Erythroblast (primary cell): ENCODE results near the gene AOPEP.

ENCODE experiments used
- DNase-seq, 2 experiments: peaks; one replicate each; lab custom pipeline; 2025; lab: John Stamatoyannopoulos, UW
- GATA1 ChIP-seq: IDR thresholded peaks from 2 replicates; pipeline ENCODE4 v1.6.1; 2011; ENCODE audit warnings: low read depth, mild to moderate bottlenecking, control low read depth, low read length, moderate library complexity
- POLR2A ChIP-seq: IDR thresholded peaks from 2 replicates; pipeline ENCODE4 v1.6.1; 2011; ENCODE audit warnings: mild to moderate bottlenecking, low read length

Gene AOPEP

DNA sequence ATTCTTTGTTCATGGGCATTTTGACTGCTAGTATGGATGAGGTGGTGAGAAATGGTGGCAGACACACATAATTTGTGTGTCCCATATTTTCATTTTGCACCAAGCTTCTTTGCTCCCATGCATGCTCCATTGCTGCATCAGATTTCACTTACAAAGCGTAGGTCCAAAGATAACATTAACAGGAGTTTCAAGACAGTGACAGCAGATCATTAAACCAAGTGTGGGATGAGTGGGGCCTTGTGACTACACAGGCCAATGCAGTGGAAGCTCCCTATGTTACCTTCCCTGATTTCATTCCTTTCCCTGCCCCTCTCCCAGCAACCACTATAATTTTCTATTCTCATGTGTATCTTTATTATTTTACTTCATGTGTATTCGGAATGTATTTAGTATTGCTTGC, 142.0 kb downstream of the AOPEP start:
- TF ChIP-seq GATA1: no peak
- TF ChIP-seq POLR2A: no peak
- no peak for DNase-seq

DNA sequence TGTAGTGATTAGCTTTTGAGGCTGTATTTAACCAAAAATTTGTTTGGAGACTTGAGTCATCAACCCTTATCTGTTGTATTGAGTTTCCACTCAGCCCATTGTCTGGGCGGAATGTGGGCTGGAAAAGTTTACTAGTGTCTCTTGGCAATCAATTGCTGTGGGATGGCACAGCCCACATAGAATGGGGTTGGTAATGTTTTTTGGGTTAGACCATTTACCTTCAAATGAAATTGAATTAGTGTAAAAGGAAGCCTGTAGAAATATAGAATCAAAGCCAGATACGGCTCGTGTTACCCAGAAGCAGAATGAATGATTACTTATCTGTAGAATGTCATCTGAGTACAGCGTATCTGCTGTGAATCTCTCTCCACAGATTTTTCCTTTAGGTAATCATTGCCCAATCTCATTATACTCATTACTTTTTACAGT, 142.9 kb downstream of the AOPEP start:
- no peak for TF ChIP-seq POLR2A
- TF ChIP-seq GATA1: no peak
- no peak for DNase-seq

DNA sequence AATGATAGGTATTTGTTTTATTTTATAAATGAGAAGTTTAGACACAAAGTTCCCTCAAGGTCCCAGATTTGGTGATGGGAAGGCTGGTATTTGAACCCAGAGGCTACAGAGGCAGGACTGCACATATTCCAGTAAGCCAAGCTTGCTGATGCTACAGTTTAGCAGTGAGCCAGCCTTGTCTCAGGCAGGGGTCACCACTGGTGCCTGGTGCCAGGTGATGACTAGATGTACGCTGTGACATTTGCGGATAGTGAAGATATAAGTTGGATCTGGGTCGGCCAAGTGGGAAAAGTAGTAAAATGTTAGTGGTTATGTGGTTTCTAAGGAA, 143.9 kb downstream of the AOPEP start:
- DNase-seq: no peak
- TF ChIP-seq GATA1 (no peak), POLR2A (no peak)

DNA sequence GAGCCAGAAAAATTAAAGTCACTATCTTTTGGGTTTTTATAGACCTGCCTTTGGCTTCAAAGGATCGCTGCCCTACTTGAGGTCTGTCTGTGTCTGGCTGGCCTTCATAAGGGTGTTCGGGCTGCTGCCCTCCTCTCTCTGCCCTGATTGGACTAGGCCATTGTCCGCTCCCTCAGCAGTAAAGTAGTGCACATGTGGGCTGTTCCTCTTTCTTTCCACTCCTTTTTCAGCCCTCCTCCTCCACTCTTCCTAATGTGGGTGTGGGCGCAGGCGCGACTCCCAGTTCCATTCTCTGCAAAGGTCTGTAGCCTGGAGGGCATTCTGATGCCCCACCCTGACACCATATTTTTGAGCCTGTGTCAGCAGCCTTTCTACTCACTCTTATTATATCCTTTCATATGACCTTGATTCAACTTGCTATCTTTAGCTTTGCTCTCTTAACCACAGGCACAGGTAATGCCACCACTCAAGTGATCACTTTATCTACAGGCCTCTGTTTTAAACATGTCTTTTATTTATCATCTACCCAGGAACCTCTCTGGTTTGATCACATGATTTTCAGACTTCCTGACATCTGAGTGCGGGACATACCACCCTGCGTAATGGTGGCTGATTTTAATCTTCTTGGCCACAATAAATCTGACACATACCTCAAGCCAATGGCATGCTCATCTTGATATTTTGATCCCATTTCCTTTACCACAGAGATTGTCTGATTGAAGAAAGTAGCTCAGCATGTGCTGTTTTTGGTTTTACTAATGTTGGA, 144.5 kb downstream of the AOPEP start:
- no peak for TF ChIP-seq GATA1
- TF ChIP-seq POLR2A: no peak
- no peak for DNase-seq

DNA sequence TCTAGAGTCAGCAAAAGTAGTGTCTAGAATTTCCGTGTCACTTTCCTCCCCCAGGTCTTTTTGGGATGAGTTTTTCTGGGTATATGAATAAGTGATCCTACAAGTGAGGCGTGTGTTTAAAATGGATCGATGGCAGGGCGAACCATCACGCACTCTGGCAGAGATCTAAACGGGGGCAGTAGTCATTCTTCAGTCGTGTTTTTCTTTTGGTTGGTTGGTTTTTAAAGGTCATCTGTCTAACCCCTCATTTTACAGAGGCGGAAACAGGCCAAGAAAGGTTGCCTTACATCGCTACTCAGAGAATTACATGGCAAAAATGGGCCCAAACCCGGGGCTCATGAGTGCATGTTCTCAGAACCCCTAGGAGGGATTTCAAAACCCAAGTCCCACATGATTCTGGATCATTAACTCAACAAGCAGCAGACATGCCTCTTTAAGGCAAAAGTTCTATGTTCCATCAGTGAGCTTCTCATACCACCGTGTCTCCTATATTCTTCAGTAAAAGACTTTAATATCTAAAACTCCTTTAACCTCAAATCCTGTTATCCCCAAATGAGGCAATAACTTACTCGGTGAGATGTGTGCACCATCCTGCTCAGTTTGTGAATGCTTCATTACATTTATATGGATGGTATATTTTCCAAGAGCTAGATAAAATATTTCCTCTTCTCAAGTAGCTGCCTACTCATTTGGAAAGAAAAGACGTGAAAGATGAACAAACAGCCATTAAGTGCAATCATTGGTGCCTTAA, 145.8 kb downstream of the AOPEP start:
- no peak for DNase-seq
- TF ChIP-seq GATA1 (no peak), POLR2A (no peak)

DNA sequence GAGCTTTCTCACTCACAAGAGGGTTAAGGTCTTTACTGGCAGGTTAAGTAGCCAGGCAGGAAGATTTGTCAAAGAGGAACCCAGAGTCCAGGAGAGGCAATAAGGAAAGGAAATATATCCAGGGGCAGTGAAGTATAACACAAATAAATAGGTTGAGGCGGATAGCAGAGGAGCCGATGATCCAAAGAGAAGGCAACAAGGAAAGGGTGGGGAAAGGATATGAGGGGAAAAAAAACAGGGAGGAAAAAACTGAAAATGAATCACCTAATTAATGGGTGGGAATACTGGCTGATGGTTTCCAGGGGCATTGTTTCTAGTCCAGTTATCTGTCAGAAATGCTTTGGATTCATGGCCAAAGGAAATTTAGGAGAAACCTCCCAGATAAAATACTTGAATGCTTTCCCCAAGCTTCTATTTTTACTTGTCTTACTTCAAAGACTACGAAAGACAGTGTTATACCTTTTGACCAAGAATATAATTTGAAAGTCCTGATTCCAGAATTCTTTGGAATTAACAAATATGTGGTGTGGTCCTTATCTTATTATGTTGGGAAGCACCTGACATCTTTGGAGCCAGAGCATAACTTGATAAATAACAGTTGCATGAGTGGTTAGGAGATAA, 146.5 kb downstream of the AOPEP start:
- DNase-seq: no peak

DNA sequence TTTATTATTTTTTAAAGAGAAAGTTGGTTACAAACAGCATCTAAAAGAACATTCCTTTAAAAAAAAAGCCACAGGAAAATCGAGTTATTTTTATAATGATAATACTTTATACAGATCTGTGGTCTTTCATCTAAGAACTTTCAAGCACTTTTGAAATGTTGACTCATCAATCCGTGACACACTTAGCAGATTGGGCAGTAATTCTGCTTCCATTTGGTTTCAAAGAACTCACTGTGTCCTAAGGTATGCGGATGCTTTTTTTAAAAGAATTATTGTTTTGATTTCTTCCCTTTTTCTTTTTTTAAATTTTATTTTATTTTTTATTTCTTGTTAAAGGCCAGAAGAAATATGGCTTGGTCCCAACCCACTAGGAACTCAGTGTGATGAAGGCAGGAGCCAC, 147.8 kb downstream of the AOPEP start:
- TF ChIP-seq GATA1: no peak
- TF ChIP-seq POLR2A: no peak
- no peak for DNase-seq

More for the DNA sequence above, 146.5 kb downstream of the AOPEP start:
- TF ChIP-seq GATA1 (no peak), POLR2A (no peak)

DNA sequence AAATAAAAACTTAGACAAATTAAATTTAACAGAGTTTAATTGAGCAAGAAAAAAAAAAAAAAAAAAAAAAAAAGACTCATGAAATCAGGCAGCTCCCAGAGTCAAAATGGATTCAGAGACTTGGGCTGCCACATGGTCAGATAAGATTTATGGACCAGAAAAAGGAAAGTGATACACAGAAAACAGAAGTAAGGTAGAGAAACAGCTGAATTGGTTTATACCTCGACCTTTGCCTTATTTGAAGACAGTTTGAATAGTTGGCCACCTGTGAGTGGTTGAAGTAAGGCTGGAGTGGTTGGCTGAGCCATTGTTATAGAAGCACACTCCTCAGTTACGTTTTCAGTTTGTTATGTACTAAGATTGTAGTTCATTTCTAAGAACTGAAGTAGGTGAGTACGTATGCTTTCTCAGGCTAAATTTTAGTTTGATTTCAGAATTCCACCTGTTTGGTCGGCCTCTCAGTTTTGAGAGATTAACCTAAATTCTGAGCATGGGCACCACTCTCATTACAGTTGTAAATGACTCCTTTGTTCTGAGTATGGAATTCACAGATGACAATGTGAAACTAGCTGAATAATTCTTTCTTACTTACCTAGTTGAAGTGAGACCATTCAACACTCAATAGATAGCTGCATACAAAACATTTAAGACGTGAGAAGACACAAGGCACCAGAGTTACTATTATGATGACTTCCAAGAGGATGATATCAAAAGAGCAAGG, 149.0 kb downstream of the AOPEP start:
- TF ChIP-seq POLR2A (no peak), GATA1 (no peak)
- DNase-seq: no peak

DNA sequence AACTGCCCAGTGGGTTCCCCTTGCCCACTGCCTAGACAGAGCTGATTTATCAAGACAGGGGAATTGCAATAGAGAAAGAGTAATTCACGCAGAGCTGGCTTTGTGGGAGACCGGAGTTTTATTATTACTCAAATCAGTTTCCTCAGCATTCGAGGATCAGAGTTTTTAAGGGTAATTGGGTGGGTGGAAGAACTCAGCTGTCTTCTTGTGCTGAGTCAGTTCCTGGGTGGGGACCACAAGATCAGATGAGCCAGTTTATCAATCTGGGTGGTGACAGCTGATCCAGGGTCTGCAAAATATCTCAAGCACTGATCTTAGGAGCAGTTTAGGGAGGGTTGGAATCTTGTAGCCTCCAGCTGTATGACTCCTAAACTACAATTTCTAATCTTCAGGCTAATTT, 152.3 kb downstream of the AOPEP start:
- DNase-seq: peak in 1 of 2 experiments; percentile 3

DNA sequence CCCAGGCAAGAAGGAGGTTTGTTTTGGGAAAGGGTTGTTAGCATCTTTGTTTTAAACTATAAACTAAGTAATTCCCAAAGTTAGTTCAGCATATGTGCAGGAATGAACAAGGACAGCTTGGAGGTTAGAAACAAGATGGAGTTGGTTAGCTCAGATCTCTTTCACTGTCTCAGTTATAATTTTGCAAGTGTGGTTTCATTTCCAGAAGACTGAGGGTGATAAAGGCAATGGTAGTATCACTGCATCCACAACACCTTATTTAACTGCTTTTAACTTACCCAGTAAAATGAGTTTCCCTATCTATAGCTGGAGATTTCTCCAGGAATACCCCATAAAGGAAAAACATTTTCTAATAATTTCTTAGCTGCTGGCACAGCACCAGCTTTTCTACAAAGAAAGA, 152.7 kb downstream of the AOPEP start:
- DNase-seq: no peak
- TF ChIP-seq GATA1: no peak
- no peak for TF ChIP-seq POLR2A

DNA sequence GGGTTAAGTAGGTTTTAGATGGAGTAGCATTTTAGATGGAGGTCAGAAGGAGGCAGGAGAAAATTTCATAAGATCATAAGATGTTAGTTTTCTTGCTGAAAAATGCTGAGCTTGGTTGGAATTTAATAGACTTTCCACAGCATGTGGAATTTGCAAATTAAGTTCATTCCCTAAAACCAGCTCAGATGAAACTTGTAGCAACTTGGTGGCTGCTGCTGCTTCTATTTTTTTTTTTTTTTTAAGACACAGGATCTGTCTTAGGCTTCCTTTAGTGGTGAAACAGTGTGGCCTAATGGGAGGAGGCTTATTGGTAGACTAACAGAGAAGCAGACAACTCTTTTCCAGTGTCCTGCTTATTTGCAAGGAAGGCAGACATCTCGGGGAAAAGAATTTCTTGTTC, 154.5 kb downstream of the AOPEP start:
- DNase-seq: no peak
- no peak for TF ChIP-seq GATA1
- TF ChIP-seq POLR2A: no peak

DNA sequence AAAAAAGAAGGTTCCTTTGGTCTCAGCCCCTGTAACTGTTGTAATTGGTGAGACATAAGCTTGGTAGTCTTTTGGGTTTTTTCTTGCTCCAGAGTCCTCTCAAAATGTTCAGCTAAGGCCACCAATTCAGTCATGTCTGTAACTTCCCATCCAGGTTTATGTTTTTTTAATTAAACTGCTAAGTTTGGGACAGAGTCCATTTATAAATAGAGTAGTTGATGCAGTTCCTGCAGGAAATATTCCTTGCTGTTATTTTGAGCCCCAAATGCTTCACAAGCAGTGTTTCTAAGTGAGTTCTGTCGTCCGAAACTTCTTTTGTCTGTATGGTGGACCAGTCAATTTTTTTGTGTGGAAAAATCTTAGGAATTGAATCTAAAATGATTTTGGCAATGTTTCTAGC, 155.0 kb downstream of the AOPEP start:
- no peak for DNase-seq
- TF ChIP-seq POLR2A (no peak), GATA1 (no peak)

DNA sequence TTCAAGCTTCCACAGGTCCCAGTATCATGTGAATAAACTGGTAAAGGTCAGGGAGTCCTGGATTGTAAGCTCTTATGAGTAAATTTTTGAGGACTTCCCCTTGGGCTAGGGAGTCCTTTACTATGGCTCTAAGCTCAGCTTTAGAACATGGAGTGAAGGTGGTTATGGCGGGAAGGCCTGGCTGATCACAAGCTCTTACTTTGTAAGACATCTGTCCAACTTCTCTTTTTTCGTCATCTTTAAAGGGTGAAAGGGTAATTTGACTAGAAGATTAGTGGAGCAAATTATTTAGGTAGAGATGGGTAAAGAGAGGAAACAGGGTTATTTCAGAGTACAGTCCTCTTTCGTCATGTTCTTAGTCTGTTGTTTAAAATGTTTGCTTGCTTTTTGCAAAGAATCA, 155.4 kb downstream of the AOPEP start:
- no peak for DNase-seq
- TF ChIP-seq GATA1: no peak
- TF ChIP-seq POLR2A: no peak

DNA sequence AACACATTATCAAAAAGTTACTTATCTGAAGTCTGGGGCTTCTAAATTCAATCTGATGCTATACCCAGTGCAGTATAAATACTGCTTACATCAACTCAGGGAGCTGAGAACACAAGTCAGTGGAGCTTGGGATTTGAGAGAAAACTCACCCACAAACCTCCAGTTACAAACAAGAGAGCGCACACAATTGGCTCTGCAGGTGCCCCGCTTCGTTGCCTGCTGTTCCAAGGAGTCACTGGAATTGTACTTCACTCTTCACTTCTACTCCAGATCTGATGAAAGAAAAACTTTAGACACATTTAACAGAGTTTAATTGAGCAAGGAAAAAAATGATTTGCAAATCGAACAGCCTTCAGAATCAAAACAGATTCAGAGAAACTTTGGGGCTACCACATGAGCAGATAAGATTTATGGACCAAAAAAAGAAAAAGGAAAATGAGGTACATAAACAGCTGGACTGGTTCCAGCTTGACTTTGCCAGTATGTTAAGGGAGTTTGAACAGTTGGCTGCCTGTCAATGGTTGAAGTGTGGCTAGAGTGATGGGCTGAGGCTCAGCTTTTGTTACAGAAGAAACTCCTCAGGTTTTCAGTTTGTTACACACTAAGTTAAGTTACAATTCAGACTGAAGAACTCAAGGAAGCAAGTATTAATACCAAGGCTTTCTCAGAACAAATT, 156.6 kb downstream of the AOPEP start:
- TF ChIP-seq POLR2A (no peak), GATA1 (no peak)
- no peak for DNase-seq
